ENCODE results near the gene CDKAL1.

DNA sequence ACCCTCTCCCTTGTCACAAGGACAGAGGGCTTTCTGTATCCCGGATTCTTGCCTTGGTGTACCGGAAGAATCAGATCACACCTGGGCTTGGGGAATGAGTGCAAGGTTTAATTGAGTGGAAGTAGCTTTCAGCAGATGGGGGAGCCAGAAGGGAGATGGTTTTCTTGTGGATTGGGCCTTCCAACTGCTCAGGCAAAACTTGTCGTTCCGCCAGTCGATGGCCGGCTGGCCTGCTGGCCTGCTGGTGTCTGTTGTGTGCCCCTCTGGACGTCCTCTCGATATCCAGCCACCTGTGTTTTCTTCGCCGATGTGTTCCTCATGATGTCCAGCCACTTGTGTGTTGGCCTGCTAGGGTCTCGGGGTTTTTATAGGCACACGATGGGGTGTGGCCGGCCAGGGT, 168.1 kb downstream of the CDKAL1 start:
- TF ChIP-seq, protein P1, sequence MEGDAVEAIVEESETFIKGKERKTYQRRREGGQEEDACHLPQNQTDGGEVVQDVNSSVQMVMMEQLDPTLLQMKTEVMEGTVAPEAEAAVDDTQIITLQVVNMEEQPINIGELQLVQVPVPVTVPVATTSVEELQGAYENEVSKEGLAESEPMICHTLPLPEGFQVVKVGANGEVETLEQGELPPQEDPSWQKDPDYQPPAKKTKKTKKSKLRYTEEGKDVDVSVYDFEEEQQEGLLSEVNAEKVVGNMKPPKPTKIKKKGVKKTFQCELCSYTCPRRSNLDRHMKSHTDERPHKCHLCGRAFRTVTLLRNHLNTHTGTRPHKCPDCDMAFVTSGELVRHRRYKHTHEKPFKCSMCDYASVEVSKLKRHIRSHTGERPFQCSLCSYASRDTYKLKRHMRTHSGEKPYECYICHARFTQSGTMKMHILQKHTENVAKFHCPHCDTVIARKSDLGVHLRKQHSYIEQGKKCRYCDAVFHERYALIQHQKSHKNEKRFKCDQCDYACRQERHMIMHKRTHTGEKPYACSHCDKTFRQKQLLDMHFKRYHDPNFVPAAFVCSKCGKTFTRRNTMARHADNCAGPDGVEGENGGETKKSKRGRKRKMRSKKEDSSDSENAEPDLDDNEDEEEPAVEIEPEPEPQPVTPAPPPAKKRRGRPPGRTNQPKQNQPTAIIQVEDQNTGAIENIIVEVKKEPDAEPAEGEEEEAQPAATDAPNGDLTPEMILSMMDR (IDR thresholded peaks at IDR 0.05; ENCODE audit: insufficient read depth, low read length), result no peak
- TF ChIP-seq POLR2AphosphoS5 (IDR thresholded peaks at IDR 0.05; ENCODE audit: low read depth) (no peak), GABPA (IDR thresholded peaks at IDR 0.05; ENCODE audit: low read depth) (no peak), SPI1 (IDR thresholded peaks at IDR 0.05; ENCODE audit: borderline replicate concordance, low read depth) (no peak)
